Left cardiac atrium (tissue), 4 donors: ENCODE measurements around the gene TMED7. TPM values are rescaled to one million over a fixed set of nuclear protein-coding genes. Genes with fewer than 3 reads are reported as not detected.
"Not testable (repeated sequence)": the region's sequence is repeated elsewhere in the genome, so short reads cannot be mapped to it uniquely, and the experiment has no call there.

ENCODE experiments used
- ATAC-seq, 2 donors: fragments of 200-7000 bp; cut with Tn5 transposase; one replicate each; pipeline ENCODE4 v1.9.1; 2020; ENCODE audit warnings: mild to moderate bottlenecking in 2 of 2, moderate library complexity in 2 of 2
- DNase-seq: peaks from one replicate; pipeline ENCODE4 v3.0.0-alpha.2; 2020
- intact Hi-C, 2 donors: fragments of 100-400 bp; cut with DNase I; formaldehyde crosslinking; loops; one replicate each; pipeline versions ENCODE4 v1.14.1 to v1.15.1; 2022 to 2023
- long read RNA-seq: library from polyadenylated mRNA; unstranded; transcript quantifications from one replicate; pipeline ENCODE4 v2.0.0, GENCODE V29; 2021
- total RNA-seq, 2 donors: library from RNA; stranded (reverse); fragmentation: NEBNext Ultra II Directional; extraction: Animal tissue kit (Norgen Biotek cat#: 25700); gene quantifications; one replicate each; pipeline ENCODE4 v1.2.1, GENCODE V29; 2021
- donor health status: DM: no; HTN: yes; CAD: no.
- donor health status: DM: no; HTN: yes; CAD: no; lungs with severe emphysema.
- donor health status: DM: yes; HTN: yes; CAD: no.
- donor health status: Dilated cardiomyopathy.

The TMED7 gene
- 10 to 100 TPM; 72.9 to 93.7 TPM for total RNA-seq
- long read RNA-seq, transcript TMED7-201 (3 exons, 3,757 nt), result major isoform, 117 of 120 reads
- long read RNA-seq, partial matches to known transcripts, result 2 of 120 reads
- long read RNA-seq, other reads (novel, unspliced or antisense), result 0 of 120 reads

- intact Hi-C loops, result no loop called here
- DNase-seq (peak; percentile 100), ATAC-seq (peak; percentile 99)
Observed at GRCh38 chr5:115625579-115626444, at the start of gene TMED7. Gene TMED7 (minus strand): TSS chr5:115626036. CDS start chr5:115625792, 244 bp downstream.

- DNase-seq, intact Hi-C loops, ATAC-seq: not testable (repeated sequence)
Observed at GRCh38 chr5:115674782-115675181, 48.9 kb upstream of the TMED7 start.

GRCh38 chr5:115673596-115673995 lies 47.8 kb upstream of the TMED7 start:
- intact Hi-C loops, result no loop called here
- no peak for DNase-seq
- ATAC-seq, result no peak

- no peak for ATAC-seq
Observed at GRCh38 chr5:115671939-115672338, 46.1 kb upstream of the TMED7 start.

GRCh38 chr5:115666023-115666422 lies 40.2 kb upstream of the TMED7 start:
- DNase-seq, result no peak
- no peak for ATAC-seq
- intact Hi-C loops, result loop anchor here in 1 of 2 donors (10.0 kb wide), 1 partner anchor 149 kb away; the partner anchor contains the start of gene CDO1

More at GRCh38 chr5:115671939-115672338, 46.1 kb upstream of the TMED7 start:
- no peak for DNase-seq
- intact Hi-C loops, result no loop called here

GRCh38 chr5:115661563-115661962 lies 35.7 kb upstream of the TMED7 start:
- intact Hi-C loops, result loop anchor here in 1 of 2 donors (10.0 kb wide), 1 partner anchor 153 kb away; the partner anchor contains the start of gene CDO1
- no peak for DNase-seq
- ATAC-seq, result no peak

- peak in 1 of 2 donors; percentile 73 for ATAC-seq
- intact Hi-C loops, result loop anchor here in 1 of 2 donors (10.0 kb wide), 1 partner anchor 154 kb away; the partner anchor contains the start of gene CDO1
- no peak for DNase-seq
Observed at GRCh38 chr5:115661101-115661500, 35.3 kb upstream of the TMED7 start.

- intact Hi-C loops, result loop anchor here in 1 of 2 donors (10.0 kb wide), 1 partner anchor 387 kb away; no protein-coding TSS in a partner anchor
- DNase-seq (no peak), ATAC-seq (no peak)
Observed at GRCh38 chr5:115657881-115658233, 32.0 kb upstream of the TMED7 start.

GRCh38 chr5:115657125-115657880 lies 31.5 kb upstream of the TMED7 start:
- DNase-seq, result no peak
- ATAC-seq, result no peak
- intact Hi-C loops, result loop anchor here in 1 of 2 donors (10.0 kb wide), 1 partner anchor 387 kb away; no protein-coding TSS in a partner anchor

GRCh38 chr5:115656404-115656803 lies 30.6 kb upstream of the TMED7 start:
- ATAC-seq (no peak), DNase-seq (no peak)
- intact Hi-C loops, result loop anchor here in 1 of 2 donors (10.0 kb wide), 1 partner anchor 388 kb away; no protein-coding TSS in a partner anchor

- intact Hi-C loops, result loop anchor here in 1 of 2 donors (10.0 kb wide), 1 partner anchor 389 kb away; no protein-coding TSS in a partner anchor
- DNase-seq (no peak), ATAC-seq (no peak)
Observed at GRCh38 chr5:115655994-115656393, 30.2 kb upstream of the TMED7 start.

GRCh38 chr5:115649541-115649940 lies 23.7 kb upstream of the TMED7 start:
- no peak for DNase-seq
- intact Hi-C loops, result no loop called here
- ATAC-seq, result no peak

GRCh38 chr5:115648056-115648455 lies 22.2 kb upstream of the TMED7 start:
- ATAC-seq, result no peak
- no peak for DNase-seq
- intact Hi-C loops, result no loop called here

- ATAC-seq, DNase-seq, intact Hi-C loops: not testable (repeated sequence)
Observed at GRCh38 chr5:115645386-115645785, 19.6 kb upstream of the TMED7 start.

- intact Hi-C loops, result no loop called here
- DNase-seq (no peak), ATAC-seq (no peak)
Observed at GRCh38 chr5:115644046-115644445, 18.2 kb upstream of the TMED7 start.

- intact Hi-C loops, result no loop called here
- ATAC-seq, result no peak
- DNase-seq, result no peak
Observed at GRCh38 chr5:115641948-115642347, 16.1 kb upstream of the TMED7 start.

- DNase-seq (no peak), ATAC-seq (no peak)
- intact Hi-C loops, result no loop called here
Observed at GRCh38 chr5:115640274-115640673, 14.4 kb upstream of the TMED7 start.

GRCh38 chr5:115639377-115639776 lies 13.5 kb upstream of the TMED7 start:
- DNase-seq, result no peak
- ATAC-seq, result no peak
- intact Hi-C loops, result no loop called here

- ATAC-seq (no peak), DNase-seq (no peak)
- intact Hi-C loops, result no loop called here
Observed at GRCh38 chr5:115637507-115637906, 11.7 kb upstream of the TMED7 start.
